RWPE1 (cell line): ENCODE data around the gene CCDC159.
"Not testable (repeated sequence)": the region's sequence is repeated elsewhere in the genome, so short reads cannot be mapped to it uniquely, and the experiment has no call there.

Experiments
- CTCF ChIA-PET: fragments of 350-600 bp; sonication (Branson Sonifier 250); formaldehyde crosslinking; extraction: SDS; loops from one replicate; lab custom pipeline; 2021; lab: Yijun Ruan, JAX
- POLR2A ChIA-PET: fragments of 400-600 bp; formaldehyde crosslinking; extraction: SDS; loops from one replicate; lab custom pipeline; 2020; ENCODE audit warnings: antibody characterized with exemption; ENCODE audit not compliant: low non-redundant PET; lab: Yijun Ruan, JAX
- DNase-seq: peaks from one replicate; pipeline ENCODE4 v3.0.0; 2012; ENCODE audit warnings: low spot score
- H3K27ac ChIP-seq: fragments of 450-650 bp; 2 replicates; pipeline ENCODE4 v1.5.1; 2017
- TF ChIP-seq, protein P1 (sequence below): fragments of 450-650 bp; conservative IDR thresholded peaks from 2 replicates; pipeline ENCODE4 v1.5.1; 2017; ENCODE audit warnings: low read depth, mild to moderate bottlenecking

Gene CCDC159, protein sequence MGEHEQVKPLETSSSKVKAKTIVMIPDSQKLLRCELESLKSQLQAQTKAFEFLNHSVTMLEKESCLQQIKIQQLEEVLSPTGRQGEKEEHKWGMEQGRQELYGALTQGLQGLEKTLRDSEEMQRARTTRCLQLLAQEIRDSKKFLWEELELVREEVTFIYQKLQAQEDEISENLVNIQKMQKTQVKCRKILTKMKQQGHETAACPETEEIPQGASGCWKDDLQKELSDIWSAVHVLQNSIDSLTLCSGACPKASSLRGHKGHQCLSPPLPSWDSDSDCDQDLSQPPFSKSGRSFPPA

DNA sequence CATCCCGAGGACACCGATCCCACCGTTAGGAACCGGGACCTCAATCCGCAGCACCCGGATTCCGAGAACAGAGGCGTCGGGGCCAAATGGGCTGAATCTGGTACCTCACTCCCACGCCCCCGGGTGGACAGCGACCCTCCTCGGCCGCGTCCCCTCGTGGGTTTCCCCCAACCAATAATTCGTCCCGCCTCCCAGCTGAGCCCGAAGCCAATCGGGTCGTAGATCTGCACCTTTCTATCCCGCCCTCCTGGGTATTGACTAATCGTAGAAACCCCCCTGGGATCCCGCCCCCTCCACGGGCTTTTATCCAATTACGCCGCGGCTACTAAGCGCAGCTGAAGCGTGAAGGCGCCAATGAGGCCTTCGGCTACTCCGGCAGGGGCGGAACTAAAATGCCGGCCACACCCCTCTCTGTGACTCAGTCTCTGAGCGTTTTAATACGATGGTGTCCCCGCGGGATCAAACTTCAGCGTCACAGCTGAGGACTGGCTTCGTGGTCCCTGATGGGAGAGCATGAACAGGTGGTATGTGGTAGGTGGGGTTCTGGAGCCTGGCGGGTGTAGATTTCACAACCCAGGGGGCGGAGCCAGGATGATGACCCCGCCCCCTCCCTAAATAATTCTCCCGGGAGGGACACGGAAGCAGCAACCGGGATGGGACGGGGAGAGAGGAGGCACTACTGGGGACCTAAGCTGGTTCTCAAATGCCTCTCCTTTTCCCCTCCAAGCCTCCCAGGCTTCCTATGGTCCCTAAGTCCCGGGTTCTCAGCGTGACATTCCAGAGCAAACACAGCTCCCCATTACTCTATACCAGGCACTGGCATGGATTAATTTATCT lies at the start of gene CCDC159, which contains the start of gene TMEM205:
CCDC159 (plus strand) TSS at position 416 of the 837 bp plus-strand sequence; CDS start at position 504, 88 bp downstream.
TMEM205 (minus strand) TSS at position 165 of the 837 bp plus-strand sequence. CDS start 649 bp downstream, outside the sequence.
- ChIA-PET POLR2A (interaction anchor here (2.3 kb wide), 1 partner anchor 35 kb away, joined by 7 read pairs; no protein-coding TSS in a partner anchor), CTCF (interaction anchor here (0.6 to 2.2 kb wide), 5 partner anchors 35 to 136 kb away, joined by 3 to 7 read pairs (median 3); no protein-coding TSS in a partner anchor)
- DNase-seq: peak; percentile 99
- H3K27ac ChIP-seq: peak within 1 kb of the TSS; percentile 88
- TF ChIP-seq, protein P1, sequence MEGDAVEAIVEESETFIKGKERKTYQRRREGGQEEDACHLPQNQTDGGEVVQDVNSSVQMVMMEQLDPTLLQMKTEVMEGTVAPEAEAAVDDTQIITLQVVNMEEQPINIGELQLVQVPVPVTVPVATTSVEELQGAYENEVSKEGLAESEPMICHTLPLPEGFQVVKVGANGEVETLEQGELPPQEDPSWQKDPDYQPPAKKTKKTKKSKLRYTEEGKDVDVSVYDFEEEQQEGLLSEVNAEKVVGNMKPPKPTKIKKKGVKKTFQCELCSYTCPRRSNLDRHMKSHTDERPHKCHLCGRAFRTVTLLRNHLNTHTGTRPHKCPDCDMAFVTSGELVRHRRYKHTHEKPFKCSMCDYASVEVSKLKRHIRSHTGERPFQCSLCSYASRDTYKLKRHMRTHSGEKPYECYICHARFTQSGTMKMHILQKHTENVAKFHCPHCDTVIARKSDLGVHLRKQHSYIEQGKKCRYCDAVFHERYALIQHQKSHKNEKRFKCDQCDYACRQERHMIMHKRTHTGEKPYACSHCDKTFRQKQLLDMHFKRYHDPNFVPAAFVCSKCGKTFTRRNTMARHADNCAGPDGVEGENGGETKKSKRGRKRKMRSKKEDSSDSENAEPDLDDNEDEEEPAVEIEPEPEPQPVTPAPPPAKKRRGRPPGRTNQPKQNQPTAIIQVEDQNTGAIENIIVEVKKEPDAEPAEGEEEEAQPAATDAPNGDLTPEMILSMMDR: no peak

DNA sequence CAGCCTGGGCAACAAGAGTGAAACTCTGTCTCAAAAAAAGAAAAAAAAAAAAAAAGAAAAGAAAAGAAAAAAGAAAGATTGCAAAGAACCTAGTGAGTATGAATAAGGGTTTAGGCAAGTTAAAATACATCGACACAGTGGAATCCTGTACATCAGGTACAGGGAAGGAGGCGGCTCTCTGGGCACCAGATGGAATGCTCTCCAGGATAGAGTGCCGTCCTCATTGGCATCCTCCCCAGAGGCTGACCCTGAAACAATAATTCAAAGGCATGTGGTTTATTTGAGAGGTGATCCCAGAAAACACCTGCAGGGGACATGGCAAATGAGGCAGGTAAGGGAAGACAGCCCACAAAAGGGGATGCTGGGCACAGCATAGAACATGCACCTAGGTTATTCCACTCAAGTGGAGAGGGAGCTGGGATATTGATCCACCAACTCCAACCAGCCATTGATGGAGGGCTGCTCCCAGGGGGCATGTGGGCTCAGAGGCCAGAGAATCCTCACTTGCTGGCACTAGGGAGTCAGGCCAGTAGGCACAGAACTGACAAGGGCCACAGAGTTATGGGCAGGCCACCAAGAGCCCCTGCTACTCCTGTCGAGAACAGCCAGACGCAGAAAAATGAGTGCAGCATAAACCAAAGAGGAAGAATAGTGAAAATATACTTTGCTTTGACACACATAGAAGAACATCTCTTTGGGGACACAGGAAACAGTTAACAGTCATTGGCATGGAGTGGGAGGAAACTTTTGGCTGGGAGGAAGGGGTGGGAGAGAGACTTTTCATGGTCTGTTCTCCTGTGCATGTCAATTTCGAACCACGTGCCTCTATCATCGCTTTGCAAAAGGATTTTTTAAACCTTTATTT lies 46.1 kb upstream of the CCDC159 start:
- no peak overlapping the region for H3K27ac ChIP-seq
- TF ChIP-seq, protein P1: no peak
- DNase-seq: no peak
- ChIA-PET POLR2A (no interaction called here), CTCF (no interaction called here)

DNA sequence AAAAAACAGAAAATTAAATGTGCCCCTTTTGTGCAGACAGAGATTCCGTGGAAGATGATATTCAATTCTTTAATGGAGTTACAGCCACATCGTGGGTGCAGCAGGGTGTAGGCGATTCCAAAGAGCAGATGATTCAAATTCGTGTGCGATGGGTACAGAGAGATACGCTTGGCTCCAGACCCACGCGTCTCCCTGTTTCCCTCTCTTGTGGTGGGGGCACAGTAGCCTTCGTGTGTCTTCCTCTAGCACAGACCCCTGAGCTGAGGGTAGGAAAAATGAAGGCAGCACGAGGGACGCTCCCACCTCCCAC lies 45.6 kb upstream of the CCDC159 start:
- DNase-seq: no peak
- H3K27ac ChIP-seq: no peak overlapping the region
- POLR2A ChIA-PET: no interaction called here
- CTCF ChIA-PET: no interaction called here
- TF ChIP-seq, protein P1: no peak

DNA sequence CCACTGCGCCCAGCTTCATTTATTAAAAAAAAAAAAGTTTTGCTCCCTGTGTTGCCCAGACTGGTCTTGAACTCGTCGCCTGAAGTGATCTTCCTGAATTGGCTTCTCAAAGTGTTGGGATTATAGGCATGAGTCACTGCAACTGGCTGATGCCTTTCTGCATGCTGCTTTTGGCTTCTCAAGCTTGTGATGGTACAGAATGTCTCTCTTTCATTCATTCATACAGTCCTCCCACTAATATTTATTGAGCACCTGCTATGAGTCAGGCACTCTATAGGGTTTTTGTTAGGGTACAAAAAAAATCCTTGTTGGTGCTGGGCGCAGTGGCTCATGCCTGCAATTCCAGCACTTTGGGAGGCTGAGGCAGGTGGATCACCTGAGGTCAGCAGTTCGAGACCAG lies 41.4 kb upstream of the CCDC159 start:
- ChIA-PET POLR2A (no interaction called here), CTCF (interaction anchor here (0.7 kb wide), 1 partner anchor 537 kb away, joined by 5 read pairs; no protein-coding TSS in a partner anchor)

DNA sequence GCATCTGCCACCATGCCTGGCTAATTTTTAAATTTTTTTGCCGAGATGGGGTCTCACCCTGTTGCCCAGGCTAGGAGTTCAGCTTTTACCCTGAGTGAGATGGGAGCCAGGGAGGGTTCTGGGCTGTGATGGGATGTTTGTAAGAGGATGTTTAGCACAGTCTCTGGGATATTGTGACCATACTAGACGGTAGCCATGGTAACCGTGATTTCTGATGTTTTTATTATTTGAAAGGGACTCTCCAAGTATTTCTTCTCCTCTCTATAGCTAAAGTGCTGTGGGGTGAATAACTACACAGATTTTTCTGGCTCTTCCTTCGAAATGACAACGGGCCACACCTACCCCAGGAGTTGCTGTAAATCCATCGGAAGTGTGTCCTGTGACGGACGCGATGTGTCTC lies 40.0 kb upstream of the CCDC159 start:
- DNase-seq: no peak
- TF ChIP-seq, protein P1: no peak
- ChIA-PET POLR2A (interaction anchor here (0.6 kb wide), 1 partner anchor 520 kb away, joined by 7 read pairs; no protein-coding TSS in a partner anchor), CTCF (interaction anchor here (1.1 kb wide), 1 partner anchor 12 kb away, joined by 4 read pairs; no protein-coding TSS in a partner anchor)
- no peak overlapping the region for H3K27ac ChIP-seq

More for the DNA sequence above, 41.4 kb upstream of the CCDC159 start:
- no peak for DNase-seq
- TF ChIP-seq, protein P1: no peak
- no peak overlapping the region for H3K27ac ChIP-seq

DNA sequence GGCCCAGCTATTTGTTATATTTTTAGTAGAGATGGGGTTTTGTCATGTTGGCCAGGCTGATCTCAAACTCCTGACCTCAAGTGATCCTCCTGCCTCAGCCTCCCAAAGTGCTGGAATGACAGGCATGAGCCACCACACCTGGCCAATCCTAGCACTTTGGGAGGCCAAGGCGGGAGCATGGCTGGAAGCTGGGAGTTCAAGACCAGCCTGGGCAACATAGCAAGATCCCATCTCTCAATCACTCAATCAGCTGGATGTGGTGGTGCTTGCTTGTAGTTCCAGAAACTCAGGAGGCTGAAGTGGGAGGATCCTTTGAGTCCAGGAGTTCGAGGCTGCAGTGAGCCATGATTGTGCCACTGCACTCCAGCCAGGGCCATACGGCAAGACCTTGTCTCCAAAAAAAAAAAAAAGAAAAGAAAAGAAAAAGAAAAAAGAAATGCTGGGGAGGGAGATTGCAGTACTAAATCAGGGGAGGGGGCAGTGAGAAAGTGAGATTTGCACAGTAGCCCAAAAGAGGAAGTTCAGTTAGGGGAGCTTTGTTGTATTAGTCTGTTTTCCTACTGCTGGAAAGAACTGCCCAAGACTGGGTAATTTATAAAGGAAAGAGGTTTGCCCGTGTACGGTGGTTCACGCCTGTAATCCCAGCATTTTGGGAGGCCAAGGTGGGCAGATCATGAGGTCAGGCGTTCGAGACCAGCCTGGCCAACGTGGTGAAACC lies 25.9 kb upstream of the CCDC159 start:
- peak overlapping the region; percentile 76 for H3K27ac ChIP-seq
- ChIA-PET POLR2A (interaction anchor here (0.6 kb wide), 1 partner anchor 30 kb away, joined by 4 read pairs; no protein-coding TSS in a partner anchor), CTCF (interaction anchor here (0.6 kb wide), 1 partner anchor 40 kb away, joined by 3 read pairs; no protein-coding TSS in a partner anchor)
- DNase-seq: not testable (repeated sequence)
